Neural cell (in vitro differentiated cells): Measurements from ENCODE around the gene GRAMD4. TPM values are rescaled to one million over a fixed set of nuclear protein-coding genes. Genes with fewer than 3 reads are reported as not detected.

ENCODE experiments used
- H2AFZ ChIP-seq: fragments of 200-600, 300-800 bp; sonication (generic), shearing (Covaris generic); 2 replicates; pipeline ENCODE4 v1.6.0; 2014; ENCODE audit warnings: low read depth, mild to moderate bottlenecking, antibody characterized with exemption, low read length, moderate library complexity
- H3F3A ChIP-seq: fragments of 200-600 bp; shearing (Covaris generic); 2 replicates; pipeline ENCODE4 v1.6.1; 2016; ENCODE audit warnings: mild to moderate bottlenecking, moderate library complexity, mixed read lengths, antibody characterized with exemption, low read length; ENCODE audit not compliant: insufficient read depth, poor library complexity, severe bottlenecking
- H3K27ac ChIP-seq: fragments of 200-600, 300-800 bp; sonication (generic), shearing (Covaris generic); 2 replicates; pipeline ENCODE4 v1.5.1; 2014; ENCODE audit warnings: mild to moderate bottlenecking, low read length, moderate library complexity
- H3K27me3 ChIP-seq: fragments of 300-800, 200-600 bp; sonication (generic), shearing (Covaris generic); 2 replicates; pipeline ENCODE4 v1.6.0; 2014; ENCODE audit warnings: mild to moderate bottlenecking, low read depth, low read length, moderate library complexity; ENCODE audit not compliant: insufficient read depth
- H3K36me3 ChIP-seq: fragments of 300-800, 200-600 bp; sonication (generic), shearing (Covaris generic); 2 replicates; pipeline ENCODE4 v1.5.1; 2014; ENCODE audit warnings: mild to moderate bottlenecking, antibody characterized with exemption, low read length, moderate library complexity; ENCODE audit not compliant: insufficient read depth
- H3K4me2 ChIP-seq: fragments of 300-800, 200-600 bp; sonication (generic), shearing (Covaris generic); 2 replicates; pipeline ENCODE4 v1.6.0; 2014; ENCODE audit warnings: mild to moderate bottlenecking, low read length
- H3K4me3 ChIP-seq: fragments of 300-800, 200-600 bp; sonication (generic), shearing (Covaris generic); 2 replicates; pipeline ENCODE4 v1.5.1; 2014; ENCODE audit warnings: mild to moderate bottlenecking, low read length, moderate library complexity
- H3K79me2 ChIP-seq: fragments of 200-600 bp; shearing (Covaris generic); replicated peaks from 2 replicates; pipeline ENCODE4 v1.6.0; 2014; ENCODE audit warnings: mild to moderate bottlenecking, low read length, moderate library complexity; ENCODE audit not compliant: insufficient read depth
- H3K9ac ChIP-seq: fragments of 300-800, 200-600 bp; sonication (generic), shearing (Covaris generic); 2 replicates; pipeline ENCODE4 v1.6.1; 2016; ENCODE audit warnings: mild to moderate bottlenecking, low read length, mixed read lengths
- H3K9me2 ChIP-seq: fragments of 200-600 bp; shearing (Covaris generic); 2 replicates; pipeline ENCODE4 v1.6.1; 2016; ENCODE audit warnings: mild to moderate bottlenecking, low read length, mixed read lengths; ENCODE audit not compliant: insufficient read depth
- H3K9me3 ChIP-seq: fragments of 200-600, 300-800 bp; sonication (generic), shearing (Covaris generic); 2 replicates; pipeline ENCODE4 v1.6.1; 2016; ENCODE audit warnings: mild to moderate bottlenecking, mixed run types, low read length, moderate library complexity, mixed read lengths
- H4K20me1 ChIP-seq: fragments of 200-600 bp; shearing (Covaris generic); 2 replicates; pipeline ENCODE4 v1.6.1; 2016; ENCODE audit warnings: mild to moderate bottlenecking, mixed run types; ENCODE audit not compliant: insufficient read depth
- EP300 ChIP-seq: fragments of 450-650 bp; conservative IDR thresholded peaks from 2 replicates; pipeline ENCODE4 v1.6.1; 2014; ENCODE audit warnings: antibody characterized with exemption, mild to moderate bottlenecking, moderate library complexity; ENCODE audit not compliant: poor library complexity, severe bottlenecking
- EZH2 ChIP-seq: fragments of 200-600, 300-800 bp; shearing (Covaris generic), sonication (generic); IDR thresholded peaks from 2 replicates; pipeline ENCODE4 v1.6.1; 2014; ENCODE audit warnings: antibody characterized with exemption, low read length, borderline replicate concordance, mild to moderate bottlenecking; ENCODE audit not compliant: insufficient read depth, poor library complexity, severe bottlenecking
- MXI1 ChIP-seq: fragments of 450-650 bp; conservative IDR thresholded peaks from 2 replicates; pipeline ENCODE4 v1.6.1; 2014; ENCODE audit warnings: antibody characterized with exemption, mild to moderate bottlenecking; ENCODE audit not compliant: poor library complexity, severe bottlenecking
- POLR2AphosphoS5 ChIP-seq: IDR thresholded peaks from 2 replicates; pipeline ENCODE4 v1.6.1; 2012
- RAD21 ChIP-seq: fragments of 450-650 bp; conservative IDR thresholded peaks from 2 replicates; pipeline ENCODE4 v1.6.1; 2014; ENCODE audit warnings: antibody characterized with exemption, mild to moderate bottlenecking, moderate library complexity
- SMC3 ChIP-seq: fragments of 450-650 bp; conservative IDR thresholded peaks from 2 replicates; pipeline ENCODE4 v1.6.1; 2014; ENCODE audit warnings: antibody characterized with exemption, mild to moderate bottlenecking, moderate library complexity; ENCODE audit not compliant: poor library complexity
- TAF1 ChIP-seq: IDR thresholded peaks from 2 replicates; pipeline ENCODE4 v1.6.1; 2012; ENCODE audit warnings: low read depth
- polyA plus RNA-seq: library from polyadenylated mRNA; depleted of rRNA; stranded (reverse); fragments of >200 nt; gene quantifications from 2 replicates; pipeline ENCODE4 v1.2.3, GENCODE V29; 2014
- TF ChIP-seq, protein P1 (sequence below): IDR thresholded peaks from 2 replicates; pipeline ENCODE4 v1.6.1; 2012; ENCODE audit warnings: borderline replicate concordance
- TF ChIP-seq, protein P2 (sequence below): fragments of 450-650 bp; IDR thresholded peaks from 2 replicates; pipeline ENCODE4 v1.5.1; 2014; ENCODE audit warnings: antibody characterized with exemption, mild to moderate bottlenecking, moderate library complexity; ENCODE audit not compliant: poor library complexity, severe bottlenecking

Gene GRAMD4
- polyA plus RNA-seq, 1 donor from 2014 or later, result 35.6 TPM

DNA sequence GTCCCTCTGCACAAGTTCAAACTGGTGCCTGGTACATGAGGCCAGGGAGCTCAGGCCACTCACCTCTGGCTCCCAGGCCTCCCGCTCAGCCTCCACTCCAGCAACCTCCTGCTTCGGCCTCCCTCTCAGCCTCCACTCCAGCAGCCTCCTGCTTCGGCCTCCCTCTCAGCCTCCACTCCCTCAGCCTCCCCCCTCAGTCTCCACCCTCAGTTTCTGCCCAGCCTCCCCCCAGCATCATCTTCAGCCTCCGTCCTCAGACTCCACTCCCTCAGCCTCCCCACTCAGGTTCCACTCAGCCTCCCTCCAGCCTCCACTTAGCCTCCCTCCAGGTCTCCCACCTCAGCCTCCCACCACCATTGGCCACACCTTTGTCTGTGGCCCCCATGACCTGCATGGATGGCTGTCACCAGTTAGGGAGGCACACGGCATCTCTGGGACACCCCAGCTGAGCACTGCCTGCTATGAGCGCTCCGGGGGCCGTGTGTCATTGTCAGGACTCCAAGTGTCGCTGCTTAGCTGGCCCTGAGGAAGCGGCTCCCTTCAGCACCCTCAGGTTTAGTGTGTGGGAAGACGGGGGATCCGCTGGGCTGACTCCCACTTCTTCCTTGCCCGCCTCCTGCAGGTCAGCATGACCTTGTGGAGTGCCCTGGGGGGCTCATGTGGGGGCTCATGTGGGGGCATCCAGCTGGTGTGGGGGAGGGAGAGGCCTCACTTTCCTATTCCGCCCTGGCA is 39.0 kb downstream of the GRAMD4 start:
- H3K9me3 ChIP-seq, result no peaks in the 10 kb centered on the region
- H3K27me3 ChIP-seq, result no peaks in the 10 kb centered on the region
- no peak overlapping the region for H3K4me2 ChIP-seq
- H3K27ac ChIP-seq, result no peak overlapping the region
- H3K4me3 ChIP-seq, result no peak overlapping the region
- TF ChIP-seq MXI1, result no peak
- TF ChIP-seq, protein P1, sequence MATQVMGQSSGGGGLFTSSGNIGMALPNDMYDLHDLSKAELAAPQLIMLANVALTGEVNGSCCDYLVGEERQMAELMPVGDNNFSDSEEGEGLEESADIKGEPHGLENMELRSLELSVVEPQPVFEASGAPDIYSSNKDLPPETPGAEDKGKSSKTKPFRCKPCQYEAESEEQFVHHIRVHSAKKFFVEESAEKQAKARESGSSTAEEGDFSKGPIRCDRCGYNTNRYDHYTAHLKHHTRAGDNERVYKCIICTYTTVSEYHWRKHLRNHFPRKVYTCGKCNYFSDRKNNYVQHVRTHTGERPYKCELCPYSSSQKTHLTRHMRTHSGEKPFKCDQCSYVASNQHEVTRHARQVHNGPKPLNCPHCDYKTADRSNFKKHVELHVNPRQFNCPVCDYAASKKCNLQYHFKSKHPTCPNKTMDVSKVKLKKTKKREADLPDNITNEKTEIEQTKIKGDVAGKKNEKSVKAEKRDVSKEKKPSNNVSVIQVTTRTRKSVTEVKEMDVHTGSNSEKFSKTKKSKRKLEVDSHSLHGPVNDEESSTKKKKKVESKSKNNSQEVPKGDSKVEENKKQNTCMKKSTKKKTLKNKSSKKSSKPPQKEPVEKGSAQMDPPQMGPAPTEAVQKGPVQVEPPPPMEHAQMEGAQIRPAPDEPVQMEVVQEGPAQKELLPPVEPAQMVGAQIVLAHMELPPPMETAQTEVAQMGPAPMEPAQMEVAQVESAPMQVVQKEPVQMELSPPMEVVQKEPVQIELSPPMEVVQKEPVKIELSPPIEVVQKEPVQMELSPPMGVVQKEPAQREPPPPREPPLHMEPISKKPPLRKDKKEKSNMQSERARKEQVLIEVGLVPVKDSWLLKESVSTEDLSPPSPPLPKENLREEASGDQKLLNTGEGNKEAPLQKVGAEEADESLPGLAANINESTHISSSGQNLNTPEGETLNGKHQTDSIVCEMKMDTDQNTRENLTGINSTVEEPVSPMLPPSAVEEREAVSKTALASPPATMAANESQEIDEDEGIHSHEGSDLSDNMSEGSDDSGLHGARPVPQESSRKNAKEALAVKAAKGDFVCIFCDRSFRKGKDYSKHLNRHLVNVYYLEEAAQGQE, result no peak
- no peak for TF ChIP-seq SMC3
- no peak for TF ChIP-seq RAD21
- no peak for TF ChIP-seq EP300
- no peak for TF ChIP-seq POLR2AphosphoS5
- no peaks in the 10 kb centered on the region for H3K79me2 ChIP-seq
- no peaks in the 10 kb centered on the region for H3F3A ChIP-seq
- no peak overlapping the region for H2AFZ ChIP-seq
- H3K9ac ChIP-seq, result no peak overlapping the region
- H3K36me3 ChIP-seq, result no peaks in the 10 kb centered on the region
- no peaks in the 10 kb centered on the region for H3K9me2 ChIP-seq
- H4K20me1 ChIP-seq, result no peaks in the 10 kb centered on the region

DNA sequence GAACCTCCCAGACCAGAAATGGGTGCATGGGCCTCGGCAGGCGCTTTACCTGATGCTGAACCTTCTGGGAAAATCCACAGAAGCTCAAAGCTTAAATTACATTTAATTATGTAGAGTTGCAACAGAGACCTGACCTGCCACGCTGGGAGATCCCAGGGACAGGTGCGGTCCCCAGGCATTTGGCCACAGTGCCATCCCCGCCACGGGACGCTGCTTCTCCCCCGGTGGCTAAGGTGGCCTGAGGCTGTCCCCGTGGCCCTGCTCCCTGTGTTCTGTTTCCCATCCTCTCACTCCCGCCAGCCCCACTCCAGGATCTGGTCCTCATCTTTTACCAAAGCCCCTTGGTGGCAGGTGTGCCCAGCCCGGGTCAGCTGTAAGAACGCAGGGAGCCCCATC is 39.6 kb downstream of the GRAMD4 start:
- Histone ChIP-seq H3K27ac (no peak overlapping the region), H4K20me1 (no peaks in the 10 kb centered on the region), H3K9me3 (no peaks in the 10 kb centered on the region), H3K27me3 (no peaks in the 10 kb centered on the region), H3K79me2 (no peaks in the 10 kb centered on the region), H3K9me2 (no peaks in the 10 kb centered on the region), H3K4me2 (no peak overlapping the region), H3K4me3 (no peak overlapping the region), H2AFZ (no peak overlapping the region), H3F3A (no peaks in the 10 kb centered on the region), H3K36me3 (no peaks in the 10 kb centered on the region), H3K9ac (no peak overlapping the region)
- TF ChIP-seq POLR2AphosphoS5, result no peak
- TF ChIP-seq, protein P2, sequence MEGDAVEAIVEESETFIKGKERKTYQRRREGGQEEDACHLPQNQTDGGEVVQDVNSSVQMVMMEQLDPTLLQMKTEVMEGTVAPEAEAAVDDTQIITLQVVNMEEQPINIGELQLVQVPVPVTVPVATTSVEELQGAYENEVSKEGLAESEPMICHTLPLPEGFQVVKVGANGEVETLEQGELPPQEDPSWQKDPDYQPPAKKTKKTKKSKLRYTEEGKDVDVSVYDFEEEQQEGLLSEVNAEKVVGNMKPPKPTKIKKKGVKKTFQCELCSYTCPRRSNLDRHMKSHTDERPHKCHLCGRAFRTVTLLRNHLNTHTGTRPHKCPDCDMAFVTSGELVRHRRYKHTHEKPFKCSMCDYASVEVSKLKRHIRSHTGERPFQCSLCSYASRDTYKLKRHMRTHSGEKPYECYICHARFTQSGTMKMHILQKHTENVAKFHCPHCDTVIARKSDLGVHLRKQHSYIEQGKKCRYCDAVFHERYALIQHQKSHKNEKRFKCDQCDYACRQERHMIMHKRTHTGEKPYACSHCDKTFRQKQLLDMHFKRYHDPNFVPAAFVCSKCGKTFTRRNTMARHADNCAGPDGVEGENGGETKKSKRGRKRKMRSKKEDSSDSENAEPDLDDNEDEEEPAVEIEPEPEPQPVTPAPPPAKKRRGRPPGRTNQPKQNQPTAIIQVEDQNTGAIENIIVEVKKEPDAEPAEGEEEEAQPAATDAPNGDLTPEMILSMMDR, result no peak
- no peak for TF ChIP-seq TAF1
- no peak for TF ChIP-seq EP300
- TF ChIP-seq EZH2, result no peak
- no peak for TF ChIP-seq RAD21
